HG02571 (cell line): Measurements from ENCODE around the gene SLC16A10.
"Not testable (repeated sequence)": the region's sequence is repeated elsewhere in the genome, so short reads cannot be mapped to it uniquely, and the experiment has no call there.

ENCODE experiments used
- ATAC-seq: cut with Tn5 transposase; IDR thresholded peaks from one replicate; pipeline ENCODE4 v1.9.1; 2021; ENCODE audit warnings: mild to moderate bottlenecking, moderate library complexity; ENCODE audit not compliant: unreplicated experiment

SLC16A10 gene

DNA sequence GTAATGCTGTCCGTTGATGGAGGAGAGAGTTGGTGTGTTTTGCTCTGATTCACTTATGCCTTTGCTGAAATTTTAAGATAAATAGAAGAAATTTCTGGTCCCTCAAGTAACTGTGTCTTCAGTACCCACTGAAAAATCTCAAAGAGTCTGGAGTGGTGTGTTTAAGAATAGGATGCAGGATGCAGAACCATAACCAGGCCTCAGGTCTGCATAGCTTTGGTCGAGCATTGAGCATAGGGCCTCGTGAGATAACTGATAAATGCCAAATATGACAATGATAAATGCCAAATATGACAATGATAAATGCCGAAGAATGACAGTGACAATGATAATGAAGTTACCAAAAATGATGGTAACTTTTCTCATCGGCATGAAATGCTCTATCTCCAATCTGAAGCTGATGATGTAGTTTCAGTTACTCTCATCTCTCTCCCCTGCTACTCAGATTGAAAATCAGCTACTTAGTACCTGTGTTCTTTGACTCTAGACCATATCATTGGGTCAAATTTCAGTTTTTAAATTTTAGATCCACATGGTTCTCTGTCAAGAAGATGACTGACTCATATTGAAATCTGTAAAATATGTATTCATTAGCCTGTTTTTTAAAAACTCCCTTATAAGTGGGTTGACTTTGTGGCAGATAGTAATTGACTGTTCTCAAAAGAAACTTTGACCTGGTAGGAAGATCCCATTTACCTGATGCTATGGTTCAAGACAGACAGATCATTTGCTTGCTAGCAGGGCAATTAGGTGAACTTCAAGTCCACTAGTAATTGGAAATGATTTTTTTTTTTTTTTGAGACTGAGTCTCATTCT, 96.6 kb downstream of the SLC16A10 start:
- no peak for ATAC-seq

DNA sequence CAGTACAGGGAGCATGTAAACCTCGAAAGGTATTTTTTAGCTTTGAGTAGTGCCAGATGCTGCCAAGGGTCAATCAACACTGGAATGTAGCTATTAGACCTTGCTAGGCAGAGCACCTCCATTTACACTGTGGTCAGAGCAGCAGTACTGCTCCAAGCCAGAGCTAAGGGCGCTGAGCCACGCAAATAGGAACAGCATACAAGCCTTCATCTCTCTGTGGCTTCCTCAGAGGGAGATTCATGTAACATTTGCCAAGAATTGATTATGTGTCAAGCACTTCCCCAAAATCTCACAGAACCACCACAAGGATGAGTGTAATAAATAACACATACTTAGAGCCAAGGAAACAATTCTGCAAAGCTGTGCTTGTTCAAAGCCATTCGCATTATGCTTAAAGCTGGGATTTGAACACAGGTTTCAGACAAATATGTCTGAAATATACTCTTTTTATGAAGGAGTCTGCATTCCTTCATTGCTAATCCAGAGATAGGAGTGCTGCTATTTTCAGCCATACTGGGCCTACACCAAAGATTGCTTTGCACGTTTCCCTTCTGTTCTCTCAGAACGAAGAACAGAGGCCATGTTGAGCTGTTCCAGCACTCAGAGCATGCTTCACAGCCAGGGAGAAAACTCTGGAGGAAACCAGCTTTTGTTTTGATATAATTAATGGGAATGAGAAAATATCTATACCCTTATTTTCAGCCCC, 97.7 kb downstream of the SLC16A10 start:
- no peak for ATAC-seq

DNA sequence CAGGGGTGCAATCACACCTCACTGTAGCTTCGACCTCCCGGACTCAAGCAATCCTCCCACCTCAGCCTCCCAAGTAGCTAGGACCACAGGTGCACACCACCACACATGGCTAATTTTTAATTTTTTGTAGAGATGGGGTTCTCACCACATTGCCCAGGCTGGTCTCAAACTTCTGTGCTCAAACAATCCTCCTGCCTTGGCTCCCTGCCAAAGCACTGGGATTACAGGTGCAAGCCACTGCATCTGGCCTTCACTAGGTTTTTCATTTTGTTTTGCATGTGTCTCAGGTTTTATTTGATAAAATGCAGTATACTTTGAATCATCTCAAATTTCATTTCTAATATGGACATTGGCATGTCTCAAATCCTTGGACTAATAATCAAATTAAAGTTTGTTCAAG, 98.7 kb downstream of the SLC16A10 start:
- no peak for ATAC-seq

DNA sequence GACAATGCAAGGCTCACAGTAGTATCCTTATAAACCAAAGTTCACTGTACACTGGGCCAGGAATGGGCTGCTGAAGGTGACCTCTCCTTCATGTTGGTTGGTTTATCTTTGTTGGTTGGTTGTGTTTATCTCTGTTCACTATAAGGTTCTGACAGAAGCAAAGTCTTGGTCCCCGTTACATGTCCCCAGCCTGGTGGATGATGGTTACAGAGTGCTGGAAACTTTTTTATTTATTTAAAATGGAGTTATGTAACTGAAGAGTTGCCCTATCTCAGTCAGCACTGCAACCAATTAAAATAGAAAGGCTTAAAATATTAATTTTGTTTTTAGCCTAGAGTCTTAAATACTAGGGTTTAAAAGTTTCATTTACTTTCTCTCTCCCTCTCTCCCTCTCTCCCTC, 100.6 kb downstream of the SLC16A10 start:
- no peak for ATAC-seq

DNA sequence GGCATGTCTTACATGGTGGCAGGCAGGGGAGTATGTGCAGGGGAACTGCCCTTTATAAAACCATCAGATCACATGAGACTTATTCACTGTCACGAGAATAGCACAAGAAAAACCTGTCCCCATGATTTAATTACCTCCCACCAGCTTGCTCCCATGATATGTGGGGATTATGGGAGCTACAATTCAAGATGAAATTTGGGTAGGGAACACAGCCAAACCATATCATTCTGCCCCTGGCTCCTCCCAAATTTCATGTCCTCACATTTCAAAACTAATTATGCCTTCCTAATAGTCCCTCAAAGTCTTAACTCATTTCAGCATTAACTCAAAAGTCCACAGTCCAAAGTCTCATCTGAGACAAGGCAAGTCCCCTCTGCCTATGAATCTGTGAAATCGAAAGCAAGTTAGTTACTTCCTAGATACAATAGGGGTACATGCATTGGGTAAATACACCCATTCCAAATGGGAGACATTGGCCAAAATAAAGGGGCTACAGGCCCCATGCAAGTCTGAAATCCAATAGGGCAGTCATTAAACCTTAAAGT, 102.4 kb downstream of the SLC16A10 start:
- not testable (repeated sequence) for ATAC-seq

DNA sequence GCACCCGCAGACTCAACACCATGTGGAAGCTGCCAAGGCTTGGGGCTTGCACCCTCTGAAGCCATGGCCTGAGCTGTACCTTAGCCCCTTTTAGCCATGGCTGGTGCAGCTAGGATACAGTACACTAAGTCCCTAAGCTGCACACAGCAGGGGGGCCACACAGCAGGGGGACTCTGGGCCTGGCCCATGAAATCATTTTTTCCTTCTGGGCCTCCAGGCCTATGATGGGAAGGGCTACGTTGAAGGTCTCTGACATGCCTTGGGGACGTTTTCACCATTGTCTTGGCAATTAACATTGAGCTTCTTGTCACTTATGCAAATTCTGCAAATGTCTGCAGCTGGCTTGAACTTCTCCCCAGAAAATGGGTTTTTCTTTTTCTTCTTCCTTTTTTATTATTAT, 103.3 kb downstream of the SLC16A10 start:
- ATAC-seq, result no peak

DNA sequence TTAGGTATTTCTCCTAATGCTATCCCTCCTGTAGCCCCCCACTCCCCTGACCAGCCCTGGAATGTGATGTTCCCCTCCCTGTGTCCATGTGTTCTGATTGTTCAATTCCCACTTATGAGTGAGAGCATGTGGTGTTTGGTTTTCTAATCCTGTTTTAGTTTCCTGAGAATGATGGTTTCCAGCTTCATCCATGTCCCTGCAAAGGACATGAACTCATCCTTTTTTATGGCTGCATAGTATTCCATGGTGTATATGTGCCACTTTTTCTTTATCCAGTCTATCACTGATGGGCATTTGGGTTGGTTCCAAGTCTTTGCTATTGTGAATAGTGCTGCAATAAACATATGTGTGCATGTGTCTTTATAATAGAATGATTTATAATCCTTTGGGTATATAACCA, 103.8 kb downstream of the SLC16A10 start:
- ATAC-seq, result not testable (repeated sequence)

DNA sequence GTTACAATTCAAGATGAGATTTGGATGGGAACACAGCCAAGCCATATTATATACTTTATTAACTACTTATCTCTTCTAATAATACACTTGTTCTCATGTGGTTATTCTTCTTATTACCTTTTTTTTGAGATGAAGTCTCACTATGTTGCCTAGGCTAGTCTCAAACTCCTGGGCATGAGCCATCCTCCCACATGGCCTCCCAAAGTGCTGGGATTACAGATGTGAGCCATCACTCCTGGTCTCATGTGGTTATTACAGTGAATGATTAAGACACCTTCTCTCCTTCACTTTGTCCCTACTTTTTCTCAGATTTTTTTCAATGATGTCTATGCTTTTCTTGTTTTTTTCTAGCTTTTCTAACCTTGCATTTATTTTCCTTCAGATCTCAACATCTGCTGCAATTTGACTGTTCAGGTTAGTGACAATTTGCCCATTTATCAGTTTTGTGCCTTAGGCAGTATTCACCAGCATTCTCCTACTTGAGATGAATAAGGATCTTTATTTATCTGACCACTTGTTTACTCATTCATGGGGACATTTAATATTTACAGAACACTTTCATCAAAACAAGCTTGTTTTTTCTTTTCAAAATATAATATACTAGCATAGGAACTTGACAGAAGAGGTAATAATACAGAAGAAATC, 105.7 kb downstream of the SLC16A10 start:
- ATAC-seq, result no peak

DNA sequence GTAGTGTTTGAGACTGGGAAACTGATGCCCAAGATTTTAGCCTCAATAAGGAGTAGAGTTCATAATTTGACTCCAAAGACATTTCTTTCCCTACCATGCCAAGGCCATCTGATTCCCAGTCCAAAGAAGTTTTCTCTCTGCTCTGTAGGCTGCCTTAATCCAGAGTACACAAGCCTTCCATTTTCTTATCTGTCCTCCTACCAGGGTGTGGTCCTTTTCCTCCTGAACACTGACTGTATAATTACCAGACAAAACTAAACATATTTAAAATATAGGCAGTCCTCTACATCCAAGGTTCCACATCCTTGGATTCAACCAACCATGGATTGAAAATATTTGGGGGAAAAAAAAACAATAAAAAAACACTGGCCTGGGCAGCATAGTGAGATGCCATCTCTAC, 108.4 kb downstream of the SLC16A10 start:
- ATAC-seq, result no peak

DNA sequence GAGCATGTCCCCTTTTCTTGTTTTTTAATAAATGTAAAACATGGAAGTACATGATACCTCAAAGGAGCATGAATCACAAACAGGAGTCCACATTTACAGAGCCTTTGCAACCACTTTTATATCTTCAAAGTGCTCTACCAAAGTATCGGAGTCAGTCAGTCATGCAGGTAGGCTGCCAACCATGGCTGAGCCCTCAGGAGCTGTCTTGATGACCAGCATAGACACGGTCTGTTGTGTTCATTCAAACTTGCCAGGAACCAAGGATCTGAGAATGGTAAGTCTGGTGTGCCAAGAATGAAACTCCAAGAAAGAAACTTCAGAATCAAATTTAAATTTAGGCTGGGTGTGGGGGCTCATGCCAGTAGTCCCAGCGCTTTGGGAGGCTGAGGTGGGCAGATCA, 111.5 kb downstream of the SLC16A10 start:
- no peak for ATAC-seq

DNA sequence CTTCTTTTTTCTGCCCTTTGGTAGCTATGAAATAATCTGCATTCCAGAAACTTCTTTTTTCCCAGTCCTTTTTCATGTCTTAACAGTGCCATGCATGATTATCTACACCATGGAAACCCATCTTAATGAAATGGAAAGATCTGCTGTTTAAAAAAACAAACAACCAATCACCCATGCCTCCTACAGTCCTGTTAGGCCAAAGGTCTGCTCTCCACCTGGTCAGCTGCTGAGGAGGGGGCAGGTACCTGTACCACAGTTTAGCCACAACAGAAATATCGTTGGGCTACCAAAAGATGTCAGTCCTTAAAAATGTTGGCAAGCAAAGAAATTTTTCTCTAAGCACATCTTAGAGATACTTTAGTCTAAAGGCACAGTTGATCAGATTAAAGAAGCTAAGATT, 112.6 kb downstream of the SLC16A10 start:
- no peak for ATAC-seq

DNA sequence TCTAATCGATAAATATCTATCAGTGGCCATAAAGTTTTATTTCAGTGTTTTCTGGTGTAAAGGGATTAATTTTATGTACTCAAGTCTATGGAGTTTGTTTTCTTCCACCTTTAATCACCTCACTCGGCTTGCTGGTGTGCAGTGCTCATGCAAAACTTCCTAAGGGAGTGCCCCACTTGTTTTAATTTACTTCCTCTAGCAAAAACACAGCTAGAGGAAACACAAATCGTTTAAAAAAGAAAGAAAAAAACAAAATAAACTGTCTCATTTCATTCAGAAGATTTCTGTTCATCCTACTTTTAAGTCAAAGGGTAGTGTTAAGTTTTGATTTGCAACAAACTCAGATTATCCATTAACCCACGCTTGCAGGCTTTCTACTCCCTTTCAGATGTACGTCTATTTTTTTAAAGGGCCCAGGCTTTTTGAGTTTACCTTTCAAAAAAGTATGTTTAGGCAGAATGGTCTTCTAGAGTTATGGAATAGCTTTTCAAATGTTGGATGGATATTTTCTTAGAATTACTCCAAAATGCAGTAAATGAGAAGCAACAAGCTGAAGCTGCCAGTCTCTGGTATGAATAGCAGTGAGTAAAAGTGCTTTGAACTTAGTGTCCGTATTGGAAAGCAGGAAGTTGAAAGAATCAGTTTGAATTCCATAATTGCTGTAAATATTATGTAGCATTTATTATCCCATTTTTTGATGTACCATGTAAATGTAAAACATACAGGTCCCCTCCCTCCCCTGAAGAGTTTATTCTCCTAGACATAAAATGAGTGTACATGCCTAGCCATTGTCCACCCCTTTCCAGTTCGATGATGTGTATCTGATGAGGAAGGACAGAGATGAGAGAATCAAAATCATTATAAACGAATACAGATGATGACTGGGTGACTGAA, 113.3 kb downstream of the SLC16A10 start:
- no peak for ATAC-seq

DNA sequence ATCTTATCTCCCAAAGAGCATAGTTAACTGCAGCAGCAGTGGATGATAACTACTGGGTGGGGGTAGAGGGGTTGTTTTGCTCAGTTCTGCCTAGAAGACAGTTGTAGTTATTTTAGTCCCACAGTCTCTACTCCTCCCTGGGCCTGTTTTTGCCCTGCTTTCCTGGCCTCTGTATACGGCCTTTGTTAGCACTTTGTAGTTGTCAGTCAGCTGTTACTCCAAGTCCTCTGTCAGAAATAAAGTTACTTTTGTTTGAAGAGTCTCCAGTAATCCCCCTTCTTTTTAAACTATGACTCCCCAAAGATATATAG, 113.9 kb downstream of the SLC16A10 start:
- ATAC-seq, result no peak

DNA sequence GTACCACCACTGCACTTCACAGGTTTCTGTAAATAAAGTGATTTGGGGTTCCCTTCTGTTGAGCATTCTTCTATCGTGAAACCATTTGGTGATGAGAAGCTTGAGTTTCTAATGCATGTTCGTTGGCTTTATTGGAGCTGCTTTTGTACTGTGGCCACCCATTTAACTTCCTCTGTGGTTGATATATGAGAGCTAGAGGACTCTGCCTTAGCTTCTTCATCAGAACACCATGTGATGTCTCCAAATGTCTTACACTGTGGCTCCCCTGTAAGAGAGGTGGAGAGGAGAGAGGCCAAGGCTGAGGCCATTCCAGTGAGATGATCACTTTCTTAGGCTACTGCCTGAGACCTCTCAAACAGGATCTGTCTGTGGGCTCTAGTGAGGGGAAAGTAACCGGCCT, 114.5 kb downstream of the SLC16A10 start:
- ATAC-seq, result no peak

DNA sequence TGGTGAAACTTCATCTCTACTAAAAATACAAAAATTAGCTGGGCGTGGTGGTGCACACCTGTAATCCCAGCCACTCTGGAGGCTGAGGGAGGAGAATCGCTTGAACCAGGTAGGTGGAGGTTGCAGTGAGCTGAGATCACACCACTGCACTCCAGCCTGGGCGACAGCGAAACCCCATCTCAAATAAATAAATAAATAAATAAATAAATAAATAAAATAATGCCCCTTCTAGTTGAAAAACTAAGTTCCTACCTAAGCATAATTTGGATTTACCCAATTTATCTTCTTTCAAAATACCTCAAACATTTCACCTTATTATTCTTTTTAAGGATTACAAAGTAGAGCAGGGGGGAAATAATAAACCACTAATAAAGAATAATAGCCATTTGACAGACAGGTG, 116.2 kb downstream of the SLC16A10 start:
- ATAC-seq, result not testable (repeated sequence)

DNA sequence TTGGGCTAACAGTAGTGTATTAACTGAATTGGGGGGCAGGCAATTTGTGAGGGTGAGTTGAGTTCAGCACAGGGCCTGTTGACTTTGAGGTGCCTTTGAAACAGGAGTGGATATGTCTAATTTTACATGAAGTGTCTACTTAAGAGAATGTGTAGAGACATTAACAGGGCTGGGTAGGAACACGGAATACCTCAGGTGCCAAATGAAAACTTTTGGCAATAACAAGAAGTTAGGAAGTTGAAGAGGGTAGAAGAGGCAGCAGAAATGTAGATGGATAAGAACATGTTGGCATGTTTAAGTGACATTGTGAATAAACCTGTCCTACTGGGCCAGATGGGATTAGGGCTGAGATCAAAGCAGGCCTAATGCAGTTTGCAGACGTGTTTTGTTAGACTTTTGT, 117.0 kb downstream of the SLC16A10 start:
- ATAC-seq, result no peak

DNA sequence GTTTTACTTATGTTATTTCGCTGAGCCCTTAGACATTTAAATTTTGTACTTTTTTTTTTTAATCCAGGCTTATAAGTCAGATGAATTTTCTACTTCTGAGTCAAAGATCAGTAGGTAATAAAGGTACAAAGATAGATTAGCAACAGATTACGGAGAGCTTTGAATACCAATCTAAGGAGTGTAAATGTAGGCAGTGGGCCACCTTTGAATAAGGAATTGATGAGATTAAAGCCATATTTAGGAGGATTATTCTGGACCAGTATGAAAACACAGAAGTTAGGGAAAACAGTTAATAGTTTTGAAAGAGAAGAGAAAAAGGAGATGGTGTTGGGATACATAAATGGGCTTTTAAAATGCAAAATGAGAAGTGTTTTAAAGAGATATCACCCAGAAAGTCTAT, 117.6 kb downstream of the SLC16A10 start:
- ATAC-seq, result no peak

DNA sequence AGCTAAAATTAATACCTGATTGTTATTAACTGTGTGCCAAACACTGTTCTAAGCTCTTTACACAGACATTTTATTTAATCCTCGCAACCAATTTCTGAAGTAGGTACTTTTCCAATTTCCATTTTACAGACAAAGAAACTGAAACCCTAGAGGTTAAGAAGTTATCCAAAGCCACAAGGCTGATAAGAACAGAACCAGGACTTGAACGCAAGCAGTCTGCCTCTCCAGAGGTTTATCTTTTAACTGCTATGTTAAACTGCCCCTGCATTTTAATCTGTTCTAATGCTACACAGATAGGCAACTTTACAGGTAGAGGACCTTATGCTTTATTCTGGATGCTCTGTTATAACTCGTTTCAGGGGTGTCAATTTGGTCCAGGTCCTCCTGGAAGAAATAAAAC, 118.2 kb downstream of the SLC16A10 start:
- no peak for ATAC-seq

DNA sequence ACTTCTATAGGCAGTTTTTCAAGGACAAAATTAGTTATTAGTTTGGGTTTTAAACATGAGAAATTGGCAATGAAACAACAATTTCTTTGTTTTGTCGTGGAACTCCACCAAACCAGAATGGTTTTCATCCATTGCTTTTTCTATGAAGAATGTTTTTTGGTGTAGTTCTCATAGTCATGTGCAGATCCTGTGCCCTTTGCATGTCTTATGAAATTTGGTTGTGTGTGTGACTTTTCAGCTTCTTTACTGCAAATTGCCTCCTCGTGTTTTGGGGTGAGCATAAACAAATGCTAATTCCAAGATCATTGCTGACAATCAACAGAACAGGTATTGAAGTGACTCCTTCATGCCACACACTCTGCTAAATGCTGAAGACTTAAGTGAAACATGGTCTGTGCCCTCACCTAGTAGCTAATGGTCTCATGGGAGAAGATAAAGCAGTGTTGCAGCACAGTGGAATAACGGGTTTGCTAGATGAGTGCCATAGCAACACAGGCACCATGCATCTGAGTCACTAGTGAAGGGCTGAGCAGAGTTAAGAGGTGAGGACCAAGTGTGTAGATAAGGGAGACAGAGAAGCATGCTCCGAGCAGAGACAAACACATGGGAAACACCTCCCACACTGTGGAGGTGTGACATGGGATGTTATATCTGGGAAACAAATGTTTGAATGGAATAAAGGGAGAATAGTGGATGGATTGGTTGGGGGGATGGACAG, 120.0 kb downstream of the SLC16A10 start:
- ATAC-seq, result no peak

DNA sequence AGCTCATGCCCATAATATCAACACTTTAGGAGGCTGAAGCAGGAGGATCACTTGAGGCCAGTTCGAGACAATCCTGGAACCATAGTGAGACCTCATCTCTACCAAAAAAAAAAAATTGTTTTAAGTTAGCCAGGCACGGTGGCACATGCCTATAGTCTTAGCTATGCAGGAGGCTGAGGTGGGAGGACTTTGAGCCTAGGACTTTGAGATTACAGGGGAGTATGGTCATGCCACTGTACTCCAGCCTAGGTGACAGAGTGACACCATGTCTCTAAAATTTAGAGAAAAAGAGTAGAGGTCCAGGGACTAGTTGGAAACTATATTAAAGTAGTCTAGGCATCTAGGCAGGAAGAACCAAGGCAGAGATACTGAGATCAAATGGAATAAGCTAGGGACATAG, 121.6 kb downstream of the SLC16A10 start:
- no peak for ATAC-seq
